Measurements from ENCODE around the gene CAPN11. TPM values are rescaled to one million over a fixed set of nuclear protein-coding genes. Genes with fewer than 3 reads are reported as not detected.

The CAPN11 gene
- total and polyA plus RNA-seq, 4 donors, result 0.08 to 0.19 (median 0.09) TPM; not detected in 1

DNA sequence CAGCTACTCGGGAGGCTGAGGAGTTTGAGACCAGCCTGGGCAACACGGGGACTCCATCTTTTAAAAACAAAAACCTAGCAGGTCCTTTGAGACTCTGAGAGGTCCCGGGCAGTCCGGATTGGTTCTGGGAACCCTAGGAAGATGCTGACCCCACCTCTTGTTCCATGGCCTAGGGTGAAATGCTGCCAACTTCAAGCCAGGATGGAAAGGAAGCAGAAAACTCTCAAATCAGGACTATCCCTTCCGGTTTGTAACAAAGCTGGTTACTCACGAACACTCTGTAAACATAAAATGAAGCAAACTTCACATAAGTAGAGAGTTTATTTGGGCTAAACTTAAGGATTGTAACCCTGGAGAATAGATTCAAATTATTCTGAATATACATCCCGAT lies 28.0 kb downstream of the CAPN11 start:
- Histone ChIP-seq H3K9me3 (ENCODE audit: control insufficient read depth in 4 of 4, low read length in 3 of 4) (no peaks in the 10 kb centered on the region), H3K9ac (ENCODE audit: low read depth in 1 of 2, low read length in 2 of 2) (no peak overlapping the region), H3K27me3 (ENCODE audit: control insufficient read depth in 4 of 4, insufficient read depth in 4 of 4, low read length in 3 of 4) (no peaks in the 10 kb centered on the region), H3K4me3 (ENCODE audit: low read depth in 1 of 3, low read length in 3 of 3) (no peak overlapping the region), H3K27ac (ENCODE audit: low read depth in 1 of 2, low read length in 2 of 2) (no peak overlapping the region), H3K36me3 (ENCODE audit: control insufficient read depth in 4 of 4, insufficient read depth in 3 of 4, low read depth in 1 of 4, low read length in 3 of 4) (no peaks in the 10 kb centered on the region), H3K4me1 (ENCODE audit: control insufficient read depth in 4 of 4, insufficient read depth in 4 of 4, low read length in 3 of 4) (no peaks in the 10 kb centered on the region)
- no peak for DNase-seq (ENCODE audit: low spot score)
- 82% methylated on average over 7 of the region's 7 CpGs for WGBS
- TF ChIP-seq, protein P1, sequence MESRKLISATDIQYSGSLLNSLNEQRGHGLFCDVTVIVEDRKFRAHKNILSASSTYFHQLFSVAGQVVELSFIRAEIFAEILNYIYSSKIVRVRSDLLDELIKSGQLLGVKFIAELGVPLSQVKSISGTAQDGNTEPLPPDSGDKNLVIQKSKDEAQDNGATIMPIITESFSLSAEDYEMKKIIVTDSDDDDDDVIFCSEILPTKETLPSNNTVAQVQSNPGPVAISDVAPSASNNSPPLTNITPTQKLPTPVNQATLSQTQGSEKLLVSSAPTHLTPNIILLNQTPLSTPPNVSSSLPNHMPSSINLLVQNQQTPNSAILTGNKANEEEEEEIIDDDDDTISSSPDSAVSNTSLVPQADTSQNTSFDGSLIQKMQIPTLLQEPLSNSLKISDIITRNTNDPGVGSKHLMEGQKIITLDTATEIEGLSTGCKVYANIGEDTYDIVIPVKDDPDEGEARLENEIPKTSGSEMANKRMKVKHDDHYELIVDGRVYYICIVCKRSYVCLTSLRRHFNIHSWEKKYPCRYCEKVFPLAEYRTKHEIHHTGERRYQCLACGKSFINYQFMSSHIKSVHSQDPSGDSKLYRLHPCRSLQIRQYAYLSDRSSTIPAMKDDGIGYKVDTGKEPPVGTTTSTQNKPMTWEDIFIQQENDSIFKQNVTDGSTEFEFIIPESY (IDR thresholded peaks at IDR 0.05), result no peak
- peak; percentile 23 for TF ChIP-seq NR2F2 (IDR thresholded peaks at IDR 0.05)

DNA sequence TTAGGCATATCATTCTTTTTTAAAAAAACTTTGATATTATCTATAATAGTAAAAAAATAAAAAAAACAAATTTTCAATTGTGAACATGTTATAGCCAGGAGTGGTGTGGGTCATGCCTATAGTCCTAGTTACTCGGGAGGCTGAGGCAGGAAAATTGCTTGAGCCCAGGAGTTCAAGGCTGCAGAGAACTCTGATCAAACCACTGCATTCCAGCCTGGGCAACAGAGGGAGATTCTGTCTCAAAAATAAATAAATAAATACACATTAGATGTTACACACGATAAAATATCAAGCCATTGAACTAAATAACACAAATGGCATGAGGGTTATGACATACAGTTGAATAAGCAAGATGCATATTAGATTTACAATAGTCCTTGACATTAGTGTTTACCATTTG lies 30.2 kb downstream of the CAPN11 start:
- Histone ChIP-seq H3K4me1 (ENCODE audit: control insufficient read depth in 4 of 4, insufficient read depth in 4 of 4, low read length in 3 of 4) (no peaks in the 10 kb centered on the region), H3K9ac (ENCODE audit: low read depth in 1 of 2, low read length in 2 of 2) (no peak overlapping the region), H3K27ac (ENCODE audit: low read depth in 1 of 2, low read length in 2 of 2) (no peak overlapping the region), H3K36me3 (ENCODE audit: control insufficient read depth in 4 of 4, insufficient read depth in 3 of 4, low read depth in 1 of 4, low read length in 3 of 4) (no peaks in the 10 kb centered on the region), H3K9me3 (ENCODE audit: control insufficient read depth in 4 of 4, low read length in 3 of 4) (no peaks in the 10 kb centered on the region), H3K27me3 (ENCODE audit: control insufficient read depth in 4 of 4, insufficient read depth in 4 of 4, low read length in 3 of 4) (no peaks in the 10 kb centered on the region), H3K4me3 (ENCODE audit: low read depth in 1 of 3, low read length in 3 of 3) (no peak overlapping the region)
- 82% methylated on average over 2 of the region's 2 CpGs for WGBS
- TF ChIP-seq RXRA (IDR thresholded peaks at IDR 0.05), result no peak
- no peak for TF ChIP-seq HNF4A (conservative IDR thresholded peaks at IDR 0.05)
- DNase-seq (ENCODE audit: low spot score), result no peak

DNA sequence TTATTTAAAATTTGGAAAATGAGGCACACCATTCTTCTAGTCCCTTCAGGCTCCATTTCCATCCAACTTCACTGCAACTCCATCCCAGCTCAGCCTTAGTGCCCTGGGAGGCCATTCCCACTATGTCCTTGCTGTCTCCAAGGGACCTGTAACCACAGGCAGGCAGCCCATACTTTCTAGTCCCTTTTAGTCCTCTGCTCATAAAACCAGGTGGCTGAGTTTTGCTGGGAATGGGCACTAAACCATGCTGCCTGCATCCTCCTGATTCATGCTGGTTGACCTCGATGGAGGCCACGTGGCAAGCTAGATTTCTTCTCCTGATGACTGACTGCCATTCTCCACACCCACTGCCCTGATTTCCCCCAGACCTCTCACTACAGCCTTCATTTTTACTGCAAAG lies 30.6 kb downstream of the CAPN11 start:
- Histone ChIP-seq H3K27me3 (ENCODE audit: control insufficient read depth in 4 of 4, insufficient read depth in 4 of 4, low read length in 3 of 4) (no peaks in the 10 kb centered on the region), H3K9me3 (ENCODE audit: control insufficient read depth in 4 of 4, low read length in 3 of 4) (no peaks in the 10 kb centered on the region), H3K4me1 (ENCODE audit: control insufficient read depth in 4 of 4, insufficient read depth in 4 of 4, low read length in 3 of 4) (no peaks in the 10 kb centered on the region), H3K9ac (ENCODE audit: low read depth in 1 of 2, low read length in 2 of 2) (no peak overlapping the region), H3K27ac (ENCODE audit: low read depth in 1 of 2, low read length in 2 of 2) (no peak overlapping the region), H3K4me3 (ENCODE audit: low read depth in 1 of 3, low read length in 3 of 3) (no peak overlapping the region), H3K36me3 (ENCODE audit: control insufficient read depth in 4 of 4, insufficient read depth in 3 of 4, low read depth in 1 of 4, low read length in 3 of 4) (no peaks in the 10 kb centered on the region)
- no peak for TF ChIP-seq GABPA (IDR thresholded peaks at IDR 0.05 in 1 of 2, conservative IDR thresholded peaks at IDR 0.05 in 1 of 2)
- TF ChIP-seq, protein P2, sequence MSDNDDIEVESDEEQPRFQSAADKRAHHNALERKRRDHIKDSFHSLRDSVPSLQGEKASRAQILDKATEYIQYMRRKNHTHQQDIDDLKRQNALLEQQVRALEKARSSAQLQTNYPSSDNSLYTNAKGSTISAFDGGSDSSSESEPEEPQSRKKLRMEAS (IDR thresholded peaks at IDR 0.05), result no peak
- TF ChIP-seq RAD21 (IDR thresholded peaks at IDR 0.05), result no peak
- no peak for TF ChIP-seq HNF4G (IDR thresholded peaks at IDR 0.05)
- TF ChIP-seq YY1 (IDR thresholded peaks at IDR 0.05), result no peak
- TF ChIP-seq, protein P3, sequence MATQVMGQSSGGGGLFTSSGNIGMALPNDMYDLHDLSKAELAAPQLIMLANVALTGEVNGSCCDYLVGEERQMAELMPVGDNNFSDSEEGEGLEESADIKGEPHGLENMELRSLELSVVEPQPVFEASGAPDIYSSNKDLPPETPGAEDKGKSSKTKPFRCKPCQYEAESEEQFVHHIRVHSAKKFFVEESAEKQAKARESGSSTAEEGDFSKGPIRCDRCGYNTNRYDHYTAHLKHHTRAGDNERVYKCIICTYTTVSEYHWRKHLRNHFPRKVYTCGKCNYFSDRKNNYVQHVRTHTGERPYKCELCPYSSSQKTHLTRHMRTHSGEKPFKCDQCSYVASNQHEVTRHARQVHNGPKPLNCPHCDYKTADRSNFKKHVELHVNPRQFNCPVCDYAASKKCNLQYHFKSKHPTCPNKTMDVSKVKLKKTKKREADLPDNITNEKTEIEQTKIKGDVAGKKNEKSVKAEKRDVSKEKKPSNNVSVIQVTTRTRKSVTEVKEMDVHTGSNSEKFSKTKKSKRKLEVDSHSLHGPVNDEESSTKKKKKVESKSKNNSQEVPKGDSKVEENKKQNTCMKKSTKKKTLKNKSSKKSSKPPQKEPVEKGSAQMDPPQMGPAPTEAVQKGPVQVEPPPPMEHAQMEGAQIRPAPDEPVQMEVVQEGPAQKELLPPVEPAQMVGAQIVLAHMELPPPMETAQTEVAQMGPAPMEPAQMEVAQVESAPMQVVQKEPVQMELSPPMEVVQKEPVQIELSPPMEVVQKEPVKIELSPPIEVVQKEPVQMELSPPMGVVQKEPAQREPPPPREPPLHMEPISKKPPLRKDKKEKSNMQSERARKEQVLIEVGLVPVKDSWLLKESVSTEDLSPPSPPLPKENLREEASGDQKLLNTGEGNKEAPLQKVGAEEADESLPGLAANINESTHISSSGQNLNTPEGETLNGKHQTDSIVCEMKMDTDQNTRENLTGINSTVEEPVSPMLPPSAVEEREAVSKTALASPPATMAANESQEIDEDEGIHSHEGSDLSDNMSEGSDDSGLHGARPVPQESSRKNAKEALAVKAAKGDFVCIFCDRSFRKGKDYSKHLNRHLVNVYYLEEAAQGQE (IDR thresholded peaks at IDR 0.05), result no peak
- no peak for TF ChIP-seq RXRA (IDR thresholded peaks at IDR 0.05)
- no peak for TF ChIP-seq HNF4A (conservative IDR thresholded peaks at IDR 0.05)
- no peak for TF ChIP-seq NR2F2 (IDR thresholded peaks at IDR 0.05)
- TF ChIP-seq JUND (IDR thresholded peaks at IDR 0.05), result no peak
- no peak for TF ChIP-seq TAF1 (conservative IDR thresholded peaks at IDR 0.05)
- TF ChIP-seq, protein P4, sequence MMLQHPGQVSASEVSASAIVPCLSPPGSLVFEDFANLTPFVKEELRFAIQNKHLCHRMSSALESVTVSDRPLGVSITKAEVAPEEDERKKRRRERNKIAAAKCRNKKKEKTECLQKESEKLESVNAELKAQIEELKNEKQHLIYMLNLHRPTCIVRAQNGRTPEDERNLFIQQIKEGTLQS (IDR thresholded peaks at IDR 0.05), result no peak
- no peak for TF ChIP-seq FOXA1 (IDR thresholded peaks at IDR 0.05)
- TF ChIP-seq, protein P1 (IDR thresholded peaks at IDR 0.05), result no peak
- no peak for TF ChIP-seq SP1 (IDR thresholded peaks at IDR 0.05)
- no peak for TF ChIP-seq FOXA2 (IDR thresholded peaks at IDR 0.05)
- TF ChIP-seq, protein P5, sequence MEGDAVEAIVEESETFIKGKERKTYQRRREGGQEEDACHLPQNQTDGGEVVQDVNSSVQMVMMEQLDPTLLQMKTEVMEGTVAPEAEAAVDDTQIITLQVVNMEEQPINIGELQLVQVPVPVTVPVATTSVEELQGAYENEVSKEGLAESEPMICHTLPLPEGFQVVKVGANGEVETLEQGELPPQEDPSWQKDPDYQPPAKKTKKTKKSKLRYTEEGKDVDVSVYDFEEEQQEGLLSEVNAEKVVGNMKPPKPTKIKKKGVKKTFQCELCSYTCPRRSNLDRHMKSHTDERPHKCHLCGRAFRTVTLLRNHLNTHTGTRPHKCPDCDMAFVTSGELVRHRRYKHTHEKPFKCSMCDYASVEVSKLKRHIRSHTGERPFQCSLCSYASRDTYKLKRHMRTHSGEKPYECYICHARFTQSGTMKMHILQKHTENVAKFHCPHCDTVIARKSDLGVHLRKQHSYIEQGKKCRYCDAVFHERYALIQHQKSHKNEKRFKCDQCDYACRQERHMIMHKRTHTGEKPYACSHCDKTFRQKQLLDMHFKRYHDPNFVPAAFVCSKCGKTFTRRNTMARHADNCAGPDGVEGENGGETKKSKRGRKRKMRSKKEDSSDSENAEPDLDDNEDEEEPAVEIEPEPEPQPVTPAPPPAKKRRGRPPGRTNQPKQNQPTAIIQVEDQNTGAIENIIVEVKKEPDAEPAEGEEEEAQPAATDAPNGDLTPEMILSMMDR (IDR thresholded peaks at IDR 0.05; ENCODE audit: low read depth, low read length, missing input control), result no peak
- WGBS, result 79% methylated on average over 2 of the region's 2 CpGs
- DNase-seq (ENCODE audit: low spot score), result no peak

Measured in liver (tissue), 9 donors.